ENCODE results near the gene GNAT2. TPM values are rescaled to one million over a fixed set of nuclear protein-coding genes. Genes with fewer than 3 reads are reported as not detected.

Gene GNAT2
- total RNA-seq, 1 donor from 2014 or later = not detected

GRCh38 chr1:109628540-109629321, 9.3 kb upstream of the GNAT2 start:
- Mint-ChIP-seq H3K4me1 (ENCODE audit: unreplicated experiment) (peaks cover 8% of the 10 kb centered on the region), H3K27ac (no peak overlapping the region), H3K36me3 (peaks cover 4% of the 10 kb centered on the region), H3K27me3 (no peaks in the 10 kb centered on the region), H3K4me3 (no peak overlapping the region), H3K9me3 (no peaks in the 10 kb centered on the region)
- DNase-seq (ENCODE audit: extremely low spot score, unreplicated experiment) = no peak
- TF ChIP-seq, protein P1, sequence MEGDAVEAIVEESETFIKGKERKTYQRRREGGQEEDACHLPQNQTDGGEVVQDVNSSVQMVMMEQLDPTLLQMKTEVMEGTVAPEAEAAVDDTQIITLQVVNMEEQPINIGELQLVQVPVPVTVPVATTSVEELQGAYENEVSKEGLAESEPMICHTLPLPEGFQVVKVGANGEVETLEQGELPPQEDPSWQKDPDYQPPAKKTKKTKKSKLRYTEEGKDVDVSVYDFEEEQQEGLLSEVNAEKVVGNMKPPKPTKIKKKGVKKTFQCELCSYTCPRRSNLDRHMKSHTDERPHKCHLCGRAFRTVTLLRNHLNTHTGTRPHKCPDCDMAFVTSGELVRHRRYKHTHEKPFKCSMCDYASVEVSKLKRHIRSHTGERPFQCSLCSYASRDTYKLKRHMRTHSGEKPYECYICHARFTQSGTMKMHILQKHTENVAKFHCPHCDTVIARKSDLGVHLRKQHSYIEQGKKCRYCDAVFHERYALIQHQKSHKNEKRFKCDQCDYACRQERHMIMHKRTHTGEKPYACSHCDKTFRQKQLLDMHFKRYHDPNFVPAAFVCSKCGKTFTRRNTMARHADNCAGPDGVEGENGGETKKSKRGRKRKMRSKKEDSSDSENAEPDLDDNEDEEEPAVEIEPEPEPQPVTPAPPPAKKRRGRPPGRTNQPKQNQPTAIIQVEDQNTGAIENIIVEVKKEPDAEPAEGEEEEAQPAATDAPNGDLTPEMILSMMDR (conservative IDR thresholded peaks at IDR 0.05) = no peak

GRCh38 chr1:109627692-109628399, 8.4 kb upstream of the GNAT2 start:
- H3K36me3 Mint-ChIP-seq = peaks cover 4% of the 10 kb centered on the region
- peak; percentile 58 for DNase-seq (ENCODE audit: extremely low spot score, unreplicated experiment)
- peaks cover 11% of the 10 kb centered on the region for H3K4me1 Mint-ChIP-seq (ENCODE audit: unreplicated experiment)
- TF ChIP-seq, protein P1 (conservative IDR thresholded peaks at IDR 0.05) = no peak
- no peaks in the 10 kb centered on the region for H3K27me3 Mint-ChIP-seq
- H3K27ac Mint-ChIP-seq = no peak overlapping the region
- H3K9me3 Mint-ChIP-seq = no peaks in the 10 kb centered on the region
- H3K4me3 Mint-ChIP-seq = no peak overlapping the region

- Mint-ChIP-seq H3K4me1 (ENCODE audit: unreplicated experiment) (peaks cover 21% of the 10 kb centered on the region), H3K4me3 (no peak overlapping the region), H3K36me3 (peaks cover 4% of the 10 kb centered on the region), H3K9me3 (no peaks in the 10 kb centered on the region), H3K27me3 (no peaks in the 10 kb centered on the region), H3K27ac (no peak overlapping the region)
- DNase-seq (ENCODE audit: extremely low spot score, unreplicated experiment) = no peak
- TF ChIP-seq, protein P1 (conservative IDR thresholded peaks at IDR 0.05) = no peak
These were observed 7.4 kb upstream of the GNAT2 start for GRCh38 chr1:109626682-109627408.

DNA sequence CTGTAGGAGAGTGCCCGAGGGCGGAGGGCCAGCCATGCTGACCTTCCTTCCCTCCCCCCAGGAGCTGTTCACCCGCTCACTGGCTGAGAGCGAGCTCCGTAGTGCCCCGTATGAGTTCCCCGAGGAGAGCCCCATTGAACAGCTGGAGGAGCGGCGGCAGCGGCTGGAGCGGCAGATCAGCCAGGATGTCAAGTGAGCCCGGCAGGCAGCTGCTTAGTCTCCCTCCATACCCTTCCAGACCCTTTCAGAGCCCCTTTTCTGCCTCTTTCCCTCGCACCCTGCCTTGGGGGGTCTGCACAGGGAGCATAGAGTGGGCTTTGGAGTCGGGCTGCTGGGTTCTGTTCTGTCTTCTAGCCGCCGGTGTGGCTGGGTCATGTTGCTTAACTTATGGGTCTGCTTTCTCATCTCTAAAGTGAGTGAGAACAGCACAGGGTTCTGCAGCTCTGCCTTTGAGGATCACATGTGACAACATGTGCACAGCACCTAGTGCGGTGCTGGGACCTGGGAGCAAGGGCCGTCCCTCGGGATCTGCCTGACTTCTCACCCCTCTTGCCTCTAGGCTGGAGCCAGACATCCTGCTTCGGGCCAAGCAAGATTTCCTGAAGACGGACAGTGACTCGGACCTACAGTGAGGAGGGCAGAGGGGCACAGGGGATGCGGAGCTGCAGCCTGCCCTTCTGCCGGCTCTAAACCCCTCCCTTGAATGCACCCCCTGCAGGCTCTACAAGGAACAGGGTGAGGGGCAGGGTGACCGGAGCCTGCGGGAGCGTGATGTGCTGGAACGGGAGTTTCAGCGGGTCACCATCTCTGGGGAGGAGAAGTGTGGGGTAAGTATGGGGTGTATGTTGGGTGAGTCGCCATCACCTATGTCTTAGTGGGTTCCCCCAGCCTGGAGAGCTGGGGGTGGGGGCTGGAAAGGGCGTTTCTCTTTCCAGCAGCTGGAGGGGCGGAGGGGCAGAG, 6.5 kb upstream of the GNAT2 start:
- Mint-ChIP-seq H3K9me3 (no peaks in the 10 kb centered on the region), H3K27me3 (no peaks in the 10 kb centered on the region), H3K4me1 (ENCODE audit: unreplicated experiment) (peaks cover 24% of the 10 kb centered on the region), H3K4me3 (no peak overlapping the region), H3K36me3 (peaks cover 4% of the 10 kb centered on the region), H3K27ac (peak overlapping the region; percentile 48)
- TF ChIP-seq, protein P1 (conservative IDR thresholded peaks at IDR 0.05) = no peak
- DNase-seq (ENCODE audit: extremely low spot score, unreplicated experiment) = peak; percentile 36

DNA sequence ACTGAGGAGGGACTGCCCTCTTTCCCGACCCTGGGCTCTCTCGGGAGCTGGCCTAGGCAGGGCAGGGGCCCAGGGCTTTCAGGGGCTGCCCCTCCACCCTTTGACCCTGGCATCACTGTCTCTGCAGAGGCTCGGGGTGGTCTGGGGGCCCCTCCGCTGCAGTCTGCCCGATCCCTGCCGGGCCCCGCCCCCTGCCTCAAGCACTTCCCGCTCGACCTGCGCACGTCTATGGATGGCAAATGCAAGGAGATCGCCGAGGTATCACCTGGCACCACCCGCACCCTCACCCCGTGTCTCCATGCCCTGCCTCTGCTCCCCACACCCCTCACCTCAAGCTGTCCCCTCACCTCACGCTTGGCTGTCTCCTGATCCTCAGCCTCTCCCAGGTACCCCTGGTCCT, 5.8 kb upstream of the GNAT2 start:
- H3K27ac Mint-ChIP-seq = peak overlapping the region; percentile 48
- H3K4me3 Mint-ChIP-seq = no peak overlapping the region
- peaks cover 24% of the 10 kb centered on the region for H3K4me1 Mint-ChIP-seq (ENCODE audit: unreplicated experiment)
- no peaks in the 10 kb centered on the region for H3K27me3 Mint-ChIP-seq
- DNase-seq (ENCODE audit: extremely low spot score, unreplicated experiment) = peak; percentile 60
- H3K9me3 Mint-ChIP-seq = no peaks in the 10 kb centered on the region
- H3K36me3 Mint-ChIP-seq = peaks cover 4% of the 10 kb centered on the region
- TF ChIP-seq, protein P1 (conservative IDR thresholded peaks at IDR 0.05) = no peak

Data from type B pancreatic cell (in vitro differentiated cells).